HG03196 (cell line): ENCODE data around the gene HPD.
"Not testable (repeated sequence)": the region's sequence is repeated elsewhere in the genome, so short reads cannot be mapped to it uniquely, and the experiment has no call there.

Source experiments
- ATAC-seq: cut with Tn5 transposase; IDR thresholded peaks from one replicate; pipeline ENCODE4 v1.9.1; 2021; ENCODE audit not compliant: unreplicated experiment

Gene HPD

DNA sequence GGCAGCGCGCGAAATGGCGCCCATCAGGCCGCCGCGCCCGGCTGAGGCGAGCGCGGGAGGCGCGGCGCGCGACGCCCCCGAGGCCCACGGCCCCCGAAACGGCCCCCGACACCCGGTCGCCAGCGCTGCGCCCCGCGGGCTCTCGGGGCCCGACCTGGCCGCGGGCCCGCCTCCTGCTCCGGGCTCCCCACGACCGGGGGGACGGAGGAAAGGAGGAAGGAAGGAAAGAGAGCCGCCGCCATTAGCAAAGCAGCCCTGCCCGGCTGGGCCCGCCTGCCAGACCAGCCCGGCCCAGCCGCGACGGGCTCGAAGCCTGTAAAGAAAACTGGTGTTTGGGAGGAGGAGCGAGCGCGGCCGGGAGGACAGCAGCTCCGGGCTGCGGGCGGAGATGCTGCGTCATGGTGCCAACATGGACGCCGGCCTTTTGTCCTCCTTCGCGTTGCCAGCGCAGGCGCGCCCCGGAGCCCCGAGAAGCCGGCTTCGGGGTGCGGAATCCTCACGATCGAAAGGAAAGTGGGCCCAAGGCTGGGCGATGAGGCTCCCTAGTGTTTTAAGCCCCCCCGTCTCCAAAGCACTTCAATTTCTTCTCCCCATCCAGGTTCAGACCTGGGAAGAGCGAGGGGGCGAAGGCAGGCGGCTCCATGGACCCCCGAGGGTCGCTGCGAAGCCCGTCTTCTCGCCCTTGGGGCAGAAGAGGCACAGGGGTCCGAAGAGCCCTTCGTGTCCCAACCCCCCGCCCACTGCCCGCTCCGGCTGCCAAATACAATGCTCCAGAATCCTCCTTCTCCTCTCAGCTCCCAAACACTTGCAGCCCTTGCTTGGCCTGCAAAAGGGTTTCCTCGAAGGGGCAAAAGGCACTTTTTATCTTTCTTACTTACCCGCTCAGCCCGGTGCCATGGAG lies 57.7 kb downstream of the HPD start:
- no peak for ATAC-seq

GRCh38 chr12:121799842-121800693 lies 58.6 kb downstream of the HPD start:
- peak; percentile 17 for ATAC-seq

GRCh38 chr12:121799156-121799841 lies 59.4 kb downstream of the HPD start:
- ATAC-seq, result no peak

DNA sequence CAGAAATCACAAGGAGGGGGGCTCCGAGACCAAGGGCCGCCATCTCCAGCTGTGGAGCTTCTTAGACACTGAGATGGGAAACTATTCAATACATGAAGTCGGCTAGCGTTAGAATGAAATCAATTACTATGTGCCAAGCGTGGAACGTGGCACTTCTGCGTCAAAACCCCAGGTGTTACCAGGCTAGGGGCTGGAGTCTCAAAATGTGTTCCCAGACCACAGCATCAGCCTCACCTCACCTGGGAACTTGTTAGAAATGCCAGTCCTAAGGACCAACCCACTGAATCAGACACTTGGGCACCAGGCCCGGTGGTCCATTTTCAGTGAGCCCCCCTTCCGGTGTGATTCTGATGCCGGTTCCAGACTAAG lies 59.9 kb downstream of the HPD start:
- ATAC-seq, result no peak

DNA sequence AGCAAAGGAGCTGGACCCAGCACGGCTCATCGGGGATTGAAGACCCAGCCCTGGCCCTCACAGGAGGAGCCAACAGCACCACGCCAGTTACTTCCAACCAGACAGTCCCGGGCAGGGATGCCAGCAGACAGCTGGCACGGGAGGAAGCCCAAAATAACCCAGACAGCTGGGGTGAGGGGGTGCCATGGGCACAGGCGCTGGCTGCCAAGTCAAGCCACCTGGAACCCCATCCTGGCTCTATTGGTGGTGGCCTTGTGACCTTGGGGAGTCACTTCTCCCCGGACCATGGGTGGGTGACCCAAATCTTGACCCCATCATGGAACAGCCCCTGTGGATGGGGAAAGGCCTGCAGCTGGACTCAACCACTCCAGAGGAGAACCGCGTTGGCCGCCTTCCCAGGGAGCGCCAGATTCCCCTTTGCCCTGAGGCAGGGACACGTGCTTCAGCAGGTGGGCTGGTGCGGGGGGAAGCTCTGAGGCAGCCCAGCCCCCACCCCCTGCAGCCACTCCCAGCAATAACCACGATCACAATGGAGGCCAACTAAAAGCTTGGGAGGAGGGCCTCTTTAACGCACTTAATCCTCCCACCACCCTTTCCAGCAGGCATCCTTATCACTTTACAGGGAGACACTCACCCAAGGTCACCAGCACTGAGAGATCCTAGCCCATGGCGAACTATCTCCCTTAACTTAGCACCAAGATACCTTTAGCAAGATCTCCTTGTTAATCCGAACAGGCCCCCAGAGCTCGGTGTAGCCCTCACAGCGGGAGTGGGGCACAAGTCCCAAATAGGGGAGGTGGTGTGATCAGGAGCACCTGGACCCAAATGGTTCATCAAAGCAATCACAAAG lies 60.5 kb downstream of the HPD start:
- no peak for ATAC-seq

- no peak for ATAC-seq
Measured at GRCh38 chr12:121796855-121797751, 61.6 kb downstream of the HPD start.

DNA sequence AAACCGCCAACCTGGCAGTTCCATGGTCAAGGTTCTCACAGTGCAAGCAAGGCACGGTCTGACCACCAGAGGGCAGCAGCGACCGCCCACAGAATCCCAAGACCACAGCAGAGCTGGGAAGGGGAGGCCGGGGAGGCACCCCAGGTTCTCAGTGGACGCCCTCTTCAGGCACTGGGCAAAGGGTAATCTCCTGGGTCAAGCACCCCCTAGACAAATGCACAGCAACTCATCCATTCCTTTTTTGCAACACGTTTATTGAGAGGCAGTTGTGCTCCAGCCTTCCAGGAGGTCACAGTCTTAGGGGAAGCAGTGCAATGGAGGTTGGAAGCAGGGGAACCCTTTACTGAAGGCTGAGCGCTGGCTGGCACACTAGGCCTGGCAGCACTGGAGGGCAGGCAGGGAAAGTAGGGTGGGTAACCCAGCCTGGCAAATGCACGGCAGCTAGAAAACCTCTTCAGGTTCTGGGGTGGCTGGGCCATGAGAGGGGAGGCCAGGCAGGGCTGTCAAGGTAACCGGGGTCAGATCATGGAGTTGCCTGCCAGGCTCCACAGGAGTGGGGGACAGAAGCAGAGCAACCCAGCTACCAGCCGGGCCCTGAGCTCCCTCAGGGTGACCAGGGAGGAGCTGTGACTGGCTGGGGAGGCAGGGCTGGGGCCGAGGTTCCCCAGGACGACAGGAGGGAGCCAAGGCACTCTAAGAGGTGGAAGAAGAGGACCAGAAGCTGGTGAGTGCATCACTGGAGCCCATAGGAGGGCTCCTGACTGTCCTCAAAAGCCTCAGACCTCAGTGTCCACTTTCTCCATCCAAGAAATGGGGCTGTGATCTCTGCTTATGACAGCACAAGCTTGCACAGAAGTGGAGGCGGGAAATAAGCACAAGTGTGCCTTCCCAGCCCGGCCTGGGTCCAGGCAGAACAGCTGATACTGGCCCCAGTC lies 63.4 kb downstream of the HPD start:
- ATAC-seq, result no peak

DNA sequence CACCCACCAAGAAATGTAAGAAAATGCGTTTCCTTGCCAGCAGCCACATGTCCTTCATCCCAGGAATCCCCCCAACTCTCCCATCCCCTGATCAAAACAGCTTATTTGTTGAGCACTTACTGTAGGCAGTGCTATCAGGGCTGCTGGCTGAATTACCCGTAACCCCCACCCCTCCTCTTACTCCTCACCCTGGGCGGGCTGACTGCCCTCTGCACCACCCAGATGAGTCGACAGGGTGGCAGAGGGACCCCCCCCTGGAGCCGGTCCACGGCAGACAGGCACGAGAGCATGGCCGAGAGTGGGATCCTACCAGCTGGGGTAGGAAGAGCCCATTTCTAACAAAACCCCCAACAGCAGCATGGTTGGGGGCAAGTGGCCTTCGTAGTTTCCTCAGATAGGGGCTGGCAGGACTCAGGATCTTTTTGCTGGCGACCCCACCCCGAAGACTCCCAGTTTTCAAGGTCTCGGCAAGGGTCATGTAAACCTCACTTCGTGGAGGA lies 64.1 kb downstream of the HPD start:
- no peak for ATAC-seq

- peak; percentile 42 for ATAC-seq
Measured at GRCh38 chr12:121793838-121794533, 64.7 kb downstream of the HPD start.

- ATAC-seq, result peak; percentile 9
Measured at GRCh38 chr12:121793440-121793837, 65.2 kb downstream of the HPD start, which contains the start of gene RHOF. Gene RHOF (minus strand): TSS chr12:121793688. CDS start chr12:121793633, 55 bp downstream.

GRCh38 chr12:121792607-121793439 lies 65.8 kb downstream of the HPD start:
- ATAC-seq, result no peak

DNA sequence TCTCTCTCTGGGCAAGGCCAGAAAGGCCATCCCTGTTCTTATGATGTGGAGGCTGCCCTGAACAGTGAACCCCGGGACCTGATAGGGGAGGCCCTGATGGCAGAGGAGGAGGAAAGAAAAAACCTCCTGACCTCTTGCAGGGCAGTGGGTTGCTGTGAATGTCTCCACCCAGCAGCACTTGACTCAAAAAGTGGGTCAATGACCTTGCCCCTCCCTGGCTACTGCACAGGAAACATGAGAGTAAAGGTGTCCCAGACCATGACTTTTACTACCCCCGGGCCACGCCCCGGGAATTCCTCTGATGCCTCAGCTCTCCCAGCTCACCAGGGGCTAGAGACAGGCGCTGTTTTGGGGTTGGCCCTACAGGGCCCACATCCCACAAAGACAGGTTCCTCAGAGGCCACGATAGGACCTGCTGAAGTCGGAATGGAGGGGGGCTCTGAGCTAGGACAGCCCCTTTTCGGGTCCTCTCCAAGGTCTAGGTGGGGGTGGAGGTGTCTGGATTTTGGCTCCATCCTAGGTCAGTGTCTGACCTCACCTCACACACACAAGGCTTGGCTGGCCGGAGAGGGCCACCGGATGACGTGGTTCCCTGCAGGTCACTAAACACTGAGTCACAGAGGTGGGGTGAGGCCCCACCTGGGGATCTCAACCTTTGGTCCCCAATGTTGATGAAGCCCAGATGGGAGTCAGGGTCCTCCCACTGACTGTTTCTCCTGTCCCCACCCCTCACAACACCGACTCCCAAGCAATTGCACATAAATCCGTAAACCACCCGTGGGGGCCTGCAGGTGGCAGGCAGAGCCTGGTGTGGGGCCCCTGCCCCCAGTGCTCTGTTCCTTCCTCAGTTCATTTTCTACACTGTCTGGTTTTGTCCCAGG lies 66.7 kb downstream of the HPD start:
- no peak for ATAC-seq

DNA sequence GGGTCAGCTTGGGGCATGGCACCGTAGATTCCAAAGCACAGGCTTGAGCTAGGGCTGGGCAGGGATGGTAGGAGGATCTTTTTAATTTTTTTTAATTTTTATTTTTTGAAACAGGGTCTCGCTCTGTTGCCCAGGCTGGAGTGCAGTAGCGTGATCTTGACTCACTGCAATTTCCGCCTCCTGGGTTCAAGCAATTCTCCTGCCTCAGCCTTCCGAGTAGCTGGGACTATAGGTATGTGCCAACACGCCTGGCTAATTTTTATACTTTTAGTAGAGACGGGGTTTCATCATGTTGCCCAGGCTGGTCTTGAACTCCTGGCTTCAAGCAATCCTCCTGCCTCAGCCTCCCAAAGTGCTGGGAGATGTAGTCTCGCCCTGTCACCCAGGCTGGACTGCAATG lies 67.9 kb downstream of the HPD start:
- ATAC-seq, result not testable (repeated sequence)

DNA sequence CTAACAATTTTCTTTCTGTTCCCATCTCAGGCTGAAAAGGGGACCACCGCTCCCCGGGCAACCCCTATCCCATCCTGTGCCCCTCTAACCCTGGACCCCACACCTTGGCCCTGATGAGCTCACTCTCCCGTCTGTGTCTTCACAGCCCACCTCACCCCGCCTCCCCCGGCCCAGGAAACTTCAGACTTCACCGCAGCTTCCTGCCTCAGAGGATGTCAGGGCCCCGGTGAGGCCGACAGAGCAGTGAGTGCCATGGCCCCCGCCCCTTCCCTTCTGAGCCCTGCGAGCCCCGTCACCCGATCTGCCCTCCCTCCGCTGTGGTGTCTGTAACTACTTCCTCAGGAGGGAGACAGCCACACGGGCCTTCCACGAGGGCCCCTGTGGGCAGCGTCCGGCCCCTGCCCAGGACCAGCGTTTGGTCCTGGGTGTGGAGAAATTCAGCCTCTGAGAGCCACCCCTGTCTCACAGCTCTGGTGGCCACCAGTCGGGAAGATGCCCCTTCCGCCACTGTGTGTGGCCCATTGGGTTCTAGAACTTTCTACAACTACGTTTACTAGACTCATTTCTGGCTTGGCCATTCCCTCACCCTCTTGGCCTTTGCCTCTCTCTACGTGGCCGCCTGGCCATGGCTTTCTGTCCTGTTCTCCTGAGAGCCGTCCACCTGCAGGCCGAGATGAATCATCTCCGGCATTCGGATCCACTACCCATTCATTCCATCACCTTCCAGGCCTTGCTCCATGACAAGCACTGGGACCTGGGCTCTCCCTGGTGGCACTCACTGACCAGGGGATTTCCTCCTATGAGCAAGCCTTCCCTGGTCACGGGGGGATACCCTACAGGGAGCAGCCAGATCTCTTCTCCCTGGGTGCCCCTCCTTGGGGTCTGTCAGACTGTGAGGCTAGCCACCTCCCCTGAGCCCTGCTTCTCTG lies 68.6 kb downstream of the HPD start:
- ATAC-seq, result peak; percentile 35
